Stimulated activated CD4-positive, alpha-beta T cell treated with anti-CD3 and anti-CD28 coated beads, Interleukin-15, amount 100 ng/mL, for 1 hour (primary cell): ENCODE data around the gene PEX14.

Experiments used
- DNase-seq, 2 donors: peaks; one replicate each; pipeline ENCODE4 v3.0.0-alpha.2; 2020; ENCODE audit warnings: low read depth in 1 of 2, low spot score in 1 of 2

Gene PEX14

DNA sequence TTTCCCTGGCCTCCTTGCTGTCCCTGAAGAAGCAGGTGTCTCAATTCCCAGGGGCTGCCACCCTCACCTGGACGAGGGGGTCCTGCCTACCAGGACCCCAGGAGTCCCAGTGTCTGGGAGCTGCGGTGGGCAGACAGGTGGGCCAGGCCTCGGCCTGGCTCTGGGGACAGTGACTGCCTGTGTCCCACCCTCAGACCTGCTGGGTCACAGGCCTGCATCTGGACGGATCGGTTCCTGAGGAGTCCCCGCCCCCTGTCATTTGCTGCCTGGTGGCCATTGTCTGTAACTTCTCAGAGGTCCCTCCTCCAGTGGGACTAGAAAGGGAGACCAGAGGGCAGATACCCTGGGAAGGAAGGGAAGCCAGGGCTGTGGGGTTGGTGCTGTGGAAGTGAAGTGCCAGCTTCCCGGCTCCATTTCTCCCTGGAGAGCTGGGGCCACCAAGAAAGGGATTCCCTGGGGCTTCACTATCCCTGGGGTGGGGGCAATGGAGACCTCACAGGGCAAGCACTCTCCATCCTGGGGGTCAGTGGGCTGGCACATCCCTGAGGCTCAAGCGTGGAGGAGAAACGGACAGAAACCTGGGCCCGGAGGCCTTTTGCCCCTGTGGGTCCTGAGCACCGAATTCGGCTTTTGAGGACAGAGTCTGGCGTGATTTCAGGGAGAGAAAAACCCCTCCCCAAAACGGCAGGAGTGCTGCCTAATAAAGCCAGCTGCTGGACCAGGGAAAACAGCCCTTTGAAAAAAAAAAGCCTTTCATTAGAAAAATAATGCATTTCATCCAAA, 157.3 kb downstream of the PEX14 start:
- no peak for DNase-seq

- DNase-seq, result no peak
Observed at GRCh38 chr1:10632691-10633090, 157.9 kb downstream of the PEX14 start.

- DNase-seq, result no peak
Observed at GRCh38 chr1:10633416-10633815, 158.7 kb downstream of the PEX14 start.

DNA sequence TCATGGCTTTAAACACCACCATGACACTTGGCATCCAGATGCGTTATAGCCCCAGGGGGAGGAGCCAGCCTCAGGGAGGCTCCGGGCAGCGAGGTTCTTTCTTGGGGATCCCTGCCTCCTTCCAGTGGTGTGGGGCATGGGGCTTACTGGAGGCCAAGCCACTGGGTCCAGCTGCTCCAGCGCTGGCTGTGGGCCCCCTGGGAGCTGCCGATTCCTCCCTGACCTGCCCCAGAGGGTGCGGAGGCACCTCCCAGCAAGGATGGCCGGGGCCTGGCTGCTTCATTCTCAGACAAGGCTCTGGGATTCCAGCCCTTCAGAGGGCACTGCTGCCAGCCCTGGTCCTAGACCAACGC, 159.3 kb downstream of the PEX14 start:
- no peak for DNase-seq

- no peak for DNase-seq
Observed at GRCh38 chr1:10634428-10635084, 159.8 kb downstream of the PEX14 start.

DNA sequence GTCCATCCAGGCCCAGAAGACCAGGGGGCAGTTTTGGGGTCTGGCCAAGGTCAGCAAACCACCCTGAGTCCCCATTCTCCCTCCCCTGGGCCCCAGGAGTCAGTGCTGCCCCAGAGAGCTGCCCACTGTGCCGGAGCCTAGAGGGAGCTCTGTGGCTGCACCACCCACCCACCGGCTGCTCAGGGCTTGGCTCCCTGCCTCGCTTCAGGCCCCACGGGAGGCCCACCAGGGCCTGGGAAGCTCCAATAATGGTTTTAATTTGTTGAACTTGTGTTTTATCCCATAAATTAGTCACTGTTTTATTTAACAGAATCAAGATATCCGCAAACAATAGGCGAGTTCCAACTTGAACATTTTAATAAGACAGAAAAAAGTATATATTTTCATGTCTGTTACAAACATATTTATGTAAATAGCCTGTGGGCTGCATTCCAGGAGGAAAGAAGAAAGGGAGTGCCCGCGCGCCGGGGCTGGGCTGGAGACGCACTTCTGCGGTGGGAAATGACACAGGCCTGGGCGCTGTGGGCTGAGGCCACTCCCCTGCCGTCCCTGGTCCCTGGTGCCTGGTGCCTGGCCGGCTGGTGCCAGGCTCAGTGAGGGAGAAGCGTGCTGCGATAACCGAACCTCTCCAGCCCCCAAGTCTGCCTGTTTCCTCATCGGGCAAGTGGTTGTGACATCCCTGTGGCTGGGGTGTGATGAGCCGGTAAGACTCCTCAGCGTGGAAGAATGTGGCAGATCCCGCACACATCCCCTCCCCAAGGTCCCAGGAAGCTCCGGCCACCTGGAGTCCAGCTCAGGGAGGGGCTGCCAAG, 160.5 kb downstream of the PEX14 start:
- no peak for DNase-seq

DNA sequence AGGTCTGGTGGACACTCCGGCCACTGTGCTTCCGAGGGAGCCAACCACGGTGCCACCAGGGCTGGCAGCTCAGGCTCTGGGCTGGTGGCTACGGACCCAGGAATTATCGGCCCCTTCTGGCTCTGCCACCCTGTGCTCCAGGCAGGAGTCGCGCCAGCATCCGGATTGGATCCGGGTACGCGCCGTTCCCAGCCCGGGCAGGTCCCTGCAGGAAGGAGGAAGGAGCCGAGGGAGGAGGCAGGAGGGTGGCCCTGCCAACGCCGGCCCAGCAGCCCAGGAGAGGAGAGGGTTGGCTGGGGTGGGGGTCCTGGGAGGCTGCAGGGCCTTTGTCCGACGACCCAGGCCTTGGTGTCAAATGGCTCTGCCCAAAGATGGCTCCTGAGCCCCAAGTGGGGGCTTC, 161.2 kb downstream of the PEX14 start:
- DNase-seq, result no peak

- no peak for DNase-seq
Observed at GRCh38 chr1:10637400-10637799, 162.7 kb downstream of the PEX14 start.

DNA sequence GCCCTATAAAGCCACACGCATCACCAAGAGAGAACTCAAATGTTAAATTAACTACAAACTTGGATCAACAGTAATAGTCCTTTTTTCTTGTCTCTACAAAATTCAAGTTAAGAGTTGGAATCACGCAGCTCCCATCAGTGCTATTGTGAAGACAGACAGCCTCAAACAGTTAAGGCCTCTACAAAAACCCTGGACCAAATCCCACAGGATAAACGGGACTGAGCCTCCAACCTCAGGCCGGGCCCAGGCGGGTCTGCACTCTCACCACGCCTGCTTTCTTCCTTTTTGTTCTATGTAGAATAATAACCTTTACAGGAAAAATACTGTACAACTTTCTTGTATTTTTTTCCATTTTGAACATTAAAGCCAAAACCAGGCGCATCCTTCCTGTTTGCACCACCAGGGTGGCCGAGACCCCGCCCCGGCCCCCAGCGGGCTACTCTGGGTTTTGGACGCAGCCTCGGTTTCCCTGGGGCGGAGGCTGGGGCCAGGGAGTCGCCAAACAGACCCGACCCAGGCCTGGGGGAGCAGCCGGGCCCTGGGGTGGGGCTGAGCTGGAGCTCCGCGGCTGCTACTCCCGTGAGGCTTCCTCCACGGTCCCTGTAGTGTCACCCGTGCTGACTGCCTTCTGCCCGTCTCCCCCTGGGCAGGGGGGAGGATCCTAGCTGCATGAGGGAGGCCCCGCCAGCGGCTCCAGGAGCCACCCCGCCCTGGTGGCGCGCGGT, 163.2 kb downstream of the PEX14 start:
- no peak for DNase-seq

- no peak for DNase-seq
Observed at GRCh38 chr1:10638559-10639005, 163.8 kb downstream of the PEX14 start.

GRCh38 chr1:10639011-10639774, 164.4 kb downstream of the PEX14 start:
- no peak for DNase-seq

DNA sequence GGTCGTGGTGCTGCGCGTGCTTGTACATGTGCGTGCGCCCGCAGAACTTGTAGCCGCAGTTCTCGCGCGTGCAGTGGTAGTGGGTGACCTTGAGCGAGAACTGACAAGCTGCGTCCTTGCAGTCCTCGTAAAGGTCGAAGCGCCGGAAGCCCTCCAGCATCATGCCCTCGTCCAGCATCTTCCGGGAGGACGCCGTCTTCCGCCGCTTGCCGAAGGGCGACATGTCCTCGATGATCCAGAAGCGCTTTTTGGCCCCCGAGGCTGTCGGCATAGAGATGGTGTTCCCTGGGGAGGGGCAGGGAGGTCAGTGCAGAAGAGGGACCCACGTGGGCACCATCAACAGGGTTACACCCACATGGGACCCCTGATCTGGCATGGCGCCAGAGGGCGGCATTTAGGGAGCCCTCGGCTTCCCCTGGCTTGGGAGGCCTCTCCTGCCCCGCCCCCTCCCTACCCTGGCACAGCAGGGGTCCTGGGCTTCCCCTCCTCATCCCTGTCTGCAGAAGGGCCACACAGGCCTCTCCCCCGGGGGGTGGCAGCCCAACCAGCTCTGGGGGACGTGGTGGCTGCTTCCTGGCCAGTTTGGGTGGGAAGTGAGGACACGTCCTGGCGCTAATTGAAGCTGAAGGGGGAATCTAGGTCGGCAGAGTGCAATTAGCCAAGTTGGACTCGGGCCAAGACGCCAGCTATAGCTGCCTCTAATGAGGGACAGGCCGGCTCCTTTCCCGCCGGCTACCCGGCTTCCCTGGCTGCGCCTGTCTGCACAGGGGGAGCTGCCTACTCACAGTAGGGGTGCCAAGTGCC, 165.2 kb downstream of the PEX14 start:
- no peak for DNase-seq

DNA sequence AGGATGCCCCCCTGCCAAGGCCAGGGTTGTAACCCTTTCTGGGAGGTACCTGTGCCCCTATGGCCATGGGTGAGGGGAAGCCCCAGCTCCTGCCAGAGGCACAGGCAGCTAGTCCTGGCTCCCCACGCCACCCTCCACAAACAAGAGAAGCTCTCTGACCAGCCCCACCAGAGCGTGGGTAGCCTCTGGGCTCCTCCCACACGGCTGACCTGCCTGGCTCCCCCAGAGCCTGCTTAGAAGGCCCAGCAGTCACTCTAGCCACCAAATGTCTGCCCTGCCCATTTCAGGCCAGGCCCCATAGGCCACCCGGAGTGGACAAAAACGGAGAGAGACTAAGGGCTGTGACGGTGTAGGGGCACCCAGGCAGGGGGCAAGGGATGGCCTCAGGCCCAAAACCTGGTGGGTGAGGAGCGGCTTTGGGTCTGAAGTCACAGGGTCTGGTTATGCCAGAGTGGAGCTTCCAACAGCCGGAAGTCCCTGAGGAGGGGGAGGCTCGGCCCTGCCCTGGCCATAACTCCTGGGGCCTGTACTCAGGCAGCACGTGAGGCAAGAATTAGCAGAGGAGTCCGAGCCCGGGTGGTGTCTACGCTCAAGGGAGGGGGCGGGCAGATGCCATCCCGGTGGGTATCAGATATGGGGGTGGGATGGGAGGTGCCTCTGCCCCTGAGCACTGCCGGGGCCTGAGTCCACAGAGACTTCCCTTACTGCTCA, 166.2 kb downstream of the PEX14 start:
- DNase-seq, result no peak

DNA sequence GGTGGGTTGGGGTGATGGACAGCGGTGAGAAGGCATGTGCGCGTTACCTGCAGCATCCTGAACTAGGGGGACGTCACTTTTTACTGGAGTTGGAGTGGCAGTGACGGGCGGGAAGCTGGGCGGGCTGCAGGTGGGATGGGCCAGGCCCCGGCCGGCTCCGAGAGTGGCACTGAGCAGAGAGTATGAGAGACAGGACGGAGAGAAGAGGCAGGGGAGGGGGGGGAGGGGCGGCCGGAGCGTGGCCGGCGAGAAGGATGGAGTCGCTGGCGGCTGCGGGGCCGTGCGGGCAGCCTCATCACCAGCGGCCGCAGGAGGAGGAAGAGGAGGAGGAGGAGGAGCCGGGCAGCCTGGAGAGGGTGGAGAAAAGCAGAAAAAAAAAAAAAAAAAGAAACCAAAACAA, 167.2 kb downstream of the PEX14 start:
- DNase-seq, result no peak

DNA sequence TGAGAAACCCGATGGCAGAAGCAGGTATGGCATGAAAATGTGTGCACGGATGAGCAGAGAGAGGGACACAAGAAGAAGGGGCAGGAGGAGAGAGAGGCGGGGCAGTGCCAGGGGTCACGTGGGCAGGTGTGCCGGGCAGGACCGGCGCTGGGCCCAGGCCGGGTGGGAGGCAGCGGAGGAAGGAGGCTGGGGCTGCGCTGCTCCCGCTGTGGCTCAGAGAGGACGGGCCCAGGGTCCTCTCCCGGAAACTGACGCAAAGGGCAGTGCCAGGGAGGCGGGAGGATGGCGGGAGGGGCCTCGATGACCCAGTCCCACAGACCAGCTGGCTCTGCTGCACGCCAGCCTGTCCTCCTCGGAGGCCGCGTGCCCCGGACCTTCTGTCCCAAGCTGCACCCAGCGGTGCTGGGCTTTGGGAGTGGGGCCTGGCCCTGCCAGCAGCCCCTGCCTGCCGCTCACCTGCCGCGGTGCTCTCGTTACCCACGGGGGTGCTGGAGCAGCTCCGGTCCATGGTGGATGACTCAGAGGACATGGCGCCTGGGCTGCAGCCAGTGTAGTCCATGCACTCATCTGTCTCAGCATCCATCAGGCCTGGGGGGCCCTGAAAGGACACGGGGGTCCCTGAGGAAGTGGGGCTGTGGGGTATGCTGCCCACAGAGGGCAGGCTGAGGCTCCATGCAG, 167.8 kb downstream of the PEX14 start:
- no peak for DNase-seq

DNA sequence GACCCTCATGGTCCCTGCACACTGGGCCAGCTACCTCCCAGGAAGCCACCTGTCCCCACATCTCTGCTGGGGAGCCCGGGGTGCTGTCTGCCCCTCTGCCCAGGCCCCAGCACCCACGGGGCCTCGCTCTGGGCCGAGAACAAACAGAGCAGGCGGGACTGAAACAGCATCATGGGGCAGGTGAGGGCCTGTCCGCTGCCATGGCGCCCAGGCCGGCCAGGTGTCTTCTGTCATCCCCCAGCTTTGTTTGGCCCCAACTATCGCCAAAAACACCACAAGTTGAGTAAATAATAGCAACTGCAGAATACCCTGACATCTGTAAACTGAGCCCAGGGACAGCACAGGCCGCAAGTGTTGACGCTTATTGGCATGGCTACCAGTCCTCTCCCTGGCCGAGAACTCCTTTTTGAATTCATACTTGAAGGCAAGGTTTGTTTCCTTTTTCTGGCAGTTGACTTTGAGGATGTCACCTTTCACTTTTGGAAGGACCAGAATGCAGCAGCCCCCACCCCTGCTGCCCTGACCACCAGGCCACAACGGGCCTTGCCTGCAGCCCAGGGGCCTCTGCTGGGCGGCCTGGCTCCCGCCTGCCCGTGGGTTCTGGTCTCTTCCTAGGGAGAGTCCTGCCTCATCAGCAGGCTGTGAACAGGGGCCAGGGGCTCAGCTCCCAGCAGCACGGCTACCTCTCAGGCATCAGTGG, 169.0 kb downstream of the PEX14 start:
- no peak for DNase-seq

GRCh38 chr1:10644307-10645128, 169.8 kb downstream of the PEX14 start:
- DNase-seq, result no peak
